D341Med (cell line): Measurements from ENCODE around the gene KRTAP5-9.
"Not testable (repeated sequence)": the region's sequence is repeated elsewhere in the genome, so short reads cannot be mapped to it uniquely, and the experiment has no call there.

Experiments
- DNase-seq: peaks from one replicate; pipeline ENCODE4 v3.0.0; 2012; ENCODE audit warnings: low spot score

KRTAP5-9 gene

DNA sequence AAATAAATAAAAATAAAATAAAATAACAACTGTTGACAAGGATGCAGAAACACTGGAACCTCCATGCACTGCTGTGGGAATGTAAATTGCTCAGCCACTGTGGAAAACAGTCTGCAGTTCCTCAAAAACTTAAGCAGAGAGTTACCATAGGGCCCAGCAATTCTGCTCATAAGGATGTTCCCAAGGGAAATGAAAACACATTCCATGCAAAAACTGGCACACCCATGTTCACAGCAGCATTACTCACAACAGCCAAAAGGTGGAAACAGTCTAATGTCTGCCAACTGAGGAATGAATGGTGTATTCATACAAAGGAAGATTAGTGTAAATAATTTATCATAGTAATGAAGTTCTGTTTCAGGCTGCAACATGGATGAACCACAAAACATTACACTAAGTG, 13.9 kb downstream of the KRTAP5-9 start:
- DNase-seq: no peak

- no peak for DNase-seq
Observed at GRCh38 chr11:71563406-71563805, 15.2 kb downstream of the KRTAP5-9 start.

DNA sequence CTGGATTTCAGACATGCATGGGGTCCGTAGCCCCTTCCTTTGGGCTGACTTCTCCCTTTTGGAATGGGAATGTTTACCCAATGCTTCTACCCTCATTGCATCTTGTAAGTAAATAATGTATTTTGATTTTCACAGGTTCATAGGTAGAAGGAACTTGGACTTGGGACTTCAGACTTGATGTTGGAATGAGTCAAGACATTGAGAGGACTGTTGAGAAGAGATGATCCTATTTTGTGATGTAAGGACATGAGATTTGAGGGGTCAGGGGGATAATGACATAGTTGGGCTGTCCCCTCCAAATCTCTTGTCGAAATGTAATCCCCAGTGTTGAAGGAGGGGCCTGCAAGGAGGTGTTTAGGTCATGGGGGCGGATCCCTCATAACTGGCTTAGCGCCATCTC, 16.2 kb downstream of the KRTAP5-9 start:
- no peak for DNase-seq

GRCh38 chr11:71565263-71565662, 17.0 kb downstream of the KRTAP5-9 start, which contains the start of gene KRTAP5-10:
KRTAP5-10 (plus strand) TSS chr11:71565563; CDS start chr11:71565588, 25 bp downstream.
- no peak for DNase-seq

DNA sequence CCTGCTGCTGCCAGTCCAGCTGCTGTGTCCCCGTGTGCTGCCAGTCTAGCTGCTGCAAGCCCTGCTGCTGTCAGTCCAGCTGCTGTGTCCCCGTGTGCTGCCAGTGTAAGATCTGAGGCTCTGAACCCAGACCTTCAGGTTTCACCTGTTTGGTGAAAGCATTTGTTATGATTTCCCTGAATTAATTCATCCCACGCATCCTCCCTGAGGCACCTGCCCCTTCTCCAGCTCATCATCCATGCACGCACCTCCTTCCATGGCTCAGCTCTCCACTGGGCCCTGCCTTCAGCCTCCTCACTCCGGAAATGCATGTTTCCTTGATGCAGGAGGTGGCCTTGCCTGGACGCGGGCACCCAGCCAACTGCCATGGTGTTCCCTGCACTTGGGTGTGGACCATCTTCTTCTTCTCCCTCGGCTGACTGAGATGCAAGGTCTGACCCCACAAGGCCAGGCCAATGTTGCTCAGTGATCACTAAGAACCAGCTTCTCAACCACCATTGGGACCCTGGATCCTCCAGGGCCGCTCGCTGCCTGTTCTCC, 17.9 kb downstream of the KRTAP5-9 start:
- DNase-seq: no peak

GRCh38 chr11:71566626-71567599, 18.7 kb downstream of the KRTAP5-9 start:
- not testable (repeated sequence) for DNase-seq

- DNase-seq: not testable (repeated sequence)
Observed at GRCh38 chr11:71567633-71568032, 19.4 kb downstream of the KRTAP5-9 start.

GRCh38 chr11:71568704-71569349, 20.6 kb downstream of the KRTAP5-9 start:
- DNase-seq: no peak

DNA sequence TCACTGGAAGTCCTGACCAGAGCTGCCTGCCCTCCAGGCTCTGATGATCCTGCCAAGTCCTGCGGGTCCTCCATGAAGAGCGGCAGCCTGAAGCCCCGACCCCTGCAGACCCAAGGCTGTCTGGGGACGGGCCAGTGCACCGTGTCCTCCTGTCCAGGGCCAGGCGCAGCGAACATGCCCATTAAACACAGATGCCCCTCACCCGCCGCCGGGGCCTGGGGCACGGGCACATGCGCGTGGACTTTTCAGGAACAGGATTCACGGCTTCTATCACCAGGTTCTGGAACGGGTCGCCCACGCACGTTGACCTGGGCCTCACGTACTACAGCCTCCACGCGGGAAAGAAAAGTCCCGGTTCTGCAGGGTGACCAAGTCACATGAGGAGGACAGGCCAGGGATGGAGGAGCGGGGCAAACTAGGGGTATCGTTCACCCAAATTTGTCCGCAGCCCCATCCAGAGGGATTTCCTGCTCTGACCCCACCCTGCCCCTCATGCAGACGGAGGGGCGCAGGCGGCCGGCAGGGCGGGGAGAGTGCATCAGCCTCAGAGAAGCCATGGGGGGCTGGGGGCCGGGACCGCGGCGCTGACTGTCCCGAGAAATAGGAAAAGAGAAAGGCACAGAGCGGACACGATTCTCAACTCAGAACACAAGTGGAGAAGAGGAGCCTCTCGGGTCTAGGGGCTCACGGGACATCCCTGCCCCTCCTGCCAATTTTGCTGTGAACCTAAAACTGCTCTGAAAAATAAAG, 23.1 kb downstream of the KRTAP5-9 start:
- DNase-seq: not testable (repeated sequence)

GRCh38 chr11:71572811-71573210, 24.6 kb downstream of the KRTAP5-9 start:
- no peak for DNase-seq

DNA sequence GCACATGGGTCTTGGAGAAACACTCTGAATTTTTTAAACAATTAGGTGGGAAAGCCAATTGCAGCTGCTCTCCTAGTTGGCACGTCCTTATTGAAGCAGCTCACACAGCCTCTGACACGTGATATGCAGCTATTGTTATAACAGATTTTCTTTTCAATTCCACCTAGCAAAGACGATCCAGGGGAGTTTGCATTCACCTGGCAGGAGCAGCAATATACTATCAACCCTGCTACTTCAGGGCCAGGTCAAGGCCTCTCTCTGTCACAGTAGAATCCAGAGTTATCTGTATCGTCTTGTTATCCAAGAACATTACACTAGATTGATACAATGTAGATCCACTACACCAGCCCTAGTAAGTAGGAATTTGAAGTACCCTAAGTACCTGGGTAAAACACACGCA, 26.2 kb downstream of the KRTAP5-9 start:
- no peak for DNase-seq

DNA sequence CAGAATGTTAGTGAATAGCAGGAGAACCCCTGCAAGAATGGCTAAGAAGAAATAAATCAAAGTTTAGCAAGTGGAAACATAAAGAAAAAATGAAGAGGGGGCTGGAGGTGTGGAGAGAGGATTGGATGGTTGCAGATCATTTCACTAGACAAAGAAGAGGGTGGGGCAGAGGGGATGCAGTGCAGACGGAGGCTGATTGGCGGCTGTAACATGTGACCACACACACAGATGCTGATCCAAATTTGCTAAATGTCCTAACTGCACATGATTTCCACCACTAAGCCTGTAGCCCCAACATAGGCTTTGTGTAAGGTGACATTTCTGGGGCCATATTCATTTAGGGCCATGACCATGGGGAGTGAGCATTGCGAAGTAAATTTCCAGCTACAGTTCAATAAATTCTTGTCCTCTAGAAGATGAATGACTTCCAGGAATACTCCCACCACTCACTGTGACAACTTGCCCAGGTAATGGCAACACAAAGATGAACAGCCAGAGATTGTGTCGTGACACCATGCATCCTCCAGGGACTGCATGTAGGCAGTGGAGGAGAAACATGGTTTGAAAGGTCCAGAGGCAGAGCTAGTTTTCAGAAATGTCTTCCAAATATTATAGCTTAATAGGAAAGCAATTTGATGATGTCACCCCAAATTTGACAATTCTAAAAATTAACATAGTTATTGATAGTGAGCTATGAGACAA, 27.7 kb downstream of the KRTAP5-9 start:
- no peak for DNase-seq

- DNase-seq: not testable (repeated sequence)
Observed at GRCh38 chr11:71576688-71577465, 28.7 kb downstream of the KRTAP5-9 start.

GRCh38 chr11:71577469-71578004, 29.3 kb downstream of the KRTAP5-9 start:
- no peak for DNase-seq

GRCh38 chr11:71579513-71579912, 31.3 kb downstream of the KRTAP5-9 start:
- not testable (repeated sequence) for DNase-seq

DNA sequence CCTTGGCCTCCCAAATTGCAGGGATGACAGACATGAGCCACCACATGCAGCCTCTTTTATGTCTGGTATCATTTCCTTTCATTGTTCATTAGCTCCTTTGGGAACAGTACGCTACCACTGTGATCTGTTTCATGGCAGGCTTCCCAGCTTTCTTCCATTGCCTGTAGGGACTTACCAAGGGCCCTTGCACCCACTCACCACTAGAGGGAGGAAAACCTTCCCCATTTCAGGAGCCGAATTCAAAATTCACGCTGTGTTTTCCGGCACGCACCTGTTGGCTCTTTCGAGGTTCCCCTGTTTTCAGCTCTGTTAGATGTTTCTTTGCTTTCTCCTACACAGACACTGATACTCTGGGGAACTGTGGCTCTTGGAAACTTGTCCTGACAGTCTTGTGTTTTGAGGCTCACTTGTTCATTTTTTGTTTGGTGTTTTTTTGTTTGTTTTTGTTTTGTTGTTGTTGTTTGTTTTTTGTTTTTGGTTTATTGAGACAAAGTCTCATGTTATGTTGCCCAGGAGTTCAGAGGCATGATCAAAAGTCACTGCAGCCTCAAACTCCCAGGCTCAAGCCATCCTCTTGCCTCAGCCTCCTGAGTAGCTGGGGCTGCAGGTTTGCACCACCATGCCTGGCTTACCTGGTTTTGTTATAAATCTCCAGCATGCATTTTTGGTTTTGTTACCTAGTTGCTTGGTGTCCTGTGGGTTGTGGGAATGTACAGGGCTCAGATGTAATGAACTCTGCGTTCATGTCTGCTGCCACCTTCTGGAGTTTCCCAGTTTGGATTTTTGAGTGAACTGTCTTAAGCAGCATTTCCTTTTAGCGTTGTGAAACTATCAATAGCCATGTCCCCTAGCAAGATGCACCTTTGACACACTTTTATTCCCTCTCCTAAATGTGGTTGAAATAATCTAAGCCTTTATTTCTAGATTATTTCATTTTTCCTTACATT, 32.1 kb downstream of the KRTAP5-9 start:
- peak; percentile 64 for DNase-seq

- DNase-seq: no peak
Observed at GRCh38 chr11:71581826-71582225, 33.6 kb downstream of the KRTAP5-9 start.

DNA sequence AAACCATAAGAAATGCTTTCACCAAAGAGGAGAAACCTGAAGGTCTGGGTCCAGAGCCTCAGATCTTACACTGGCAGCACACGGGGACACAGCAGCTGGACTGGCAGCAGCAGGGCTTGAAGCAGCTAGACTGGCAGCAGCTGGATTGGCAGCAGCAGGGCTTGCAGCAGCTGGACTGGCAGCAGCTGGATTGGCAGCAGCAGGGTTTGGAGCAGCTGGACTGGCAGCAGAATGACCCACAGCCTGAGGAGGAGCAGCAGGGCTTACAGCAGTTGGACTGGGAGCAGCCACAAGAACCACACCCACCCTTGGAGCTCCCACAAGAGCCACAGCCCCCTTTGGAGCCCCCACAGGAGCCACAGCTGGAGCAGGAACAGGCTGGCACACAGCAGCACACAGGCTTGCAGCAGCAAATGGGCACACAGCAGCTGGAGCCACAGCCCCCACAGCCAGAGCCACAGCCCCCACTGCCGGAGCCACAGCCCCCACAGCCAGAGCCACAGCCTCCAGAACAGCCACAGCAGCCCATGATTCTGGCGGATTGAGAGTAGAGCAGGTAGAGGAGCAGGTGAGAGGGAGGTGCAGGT, 34.2 kb downstream of the KRTAP5-9 start, which contains the start of gene KRTAP5-11:
KRTAP5-11 (minus strand) TSS at position 567 of the 587 bp plus-strand sequence; CDS start at position 529, 38 bp downstream.
- DNase-seq: no peak

DNA sequence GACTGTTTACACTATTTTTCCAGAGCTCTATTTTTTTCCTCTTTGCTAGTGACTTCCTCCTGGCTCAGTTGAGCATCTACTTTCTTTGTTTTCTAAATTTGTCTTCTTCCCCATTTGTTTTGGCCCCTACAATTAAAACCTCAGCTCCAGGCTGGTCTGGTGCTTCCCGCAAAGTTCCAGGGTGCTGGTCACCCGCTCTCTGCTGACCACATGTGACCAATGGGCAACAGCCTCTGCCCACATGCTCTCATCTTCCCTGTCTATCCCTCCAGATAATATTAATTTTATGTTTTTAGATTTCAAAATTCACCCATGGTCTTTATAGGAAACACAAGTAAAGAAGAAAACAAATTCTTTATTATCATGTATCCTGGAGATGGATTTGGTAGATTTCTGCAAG, 34.7 kb downstream of the KRTAP5-9 start:
- DNase-seq: not testable (repeated sequence)
